Metanephros (tissue), 1 donor: Measurements from ENCODE around the gene RNF217. TPM values are rescaled to one million over a fixed set of nuclear protein-coding genes. Genes with fewer than 3 reads are reported as not detected.

ENCODE experiments used
- total RNA-seq: library from RNA; depleted of rRNA; stranded (reverse); fragments of >200 nt; gene quantifications from one replicate; pipeline ENCODE4 v1.2.3, GENCODE V29; 2014

RNF217 gene
- total RNA-seq = 33.4 TPM

GRCh38 chr6:124961777-124962638 lies at the start of gene RNF217:
RNF217 (plus strand) TSS chr6:124962437; CDS start chr6:124962545, 108 bp downstream.

Other genes starting within 250 kb of the RNF217 start
- gene TPD52L1, start 191.3 kb downstream of the RNF217 start, total RNA-seq = 44.3 TPM